HEK293 (cell line): ENCODE data around the gene PACSIN2.

Experiments used
- CTCF ChIA-PET: fragments of 350-600 bp; formaldehyde crosslinking; extraction: SDS; loops from one replicate; lab custom pipeline; 2021; ENCODE audit warnings: antibody characterized with exemption; lab: Yijun Ruan, JAX
- POLR2A ChIA-PET: fragments of 300-600 bp; formaldehyde crosslinking; extraction: SDS; loops from one replicate; lab custom pipeline; 2020; ENCODE audit warnings: antibody characterized with exemption, inconsistent platforms; lab: Yijun Ruan, JAX
- H3K27ac ChIP-seq: fragments of 200-500 bp; sonication (Bioruptor generic); 2 replicates; pipeline ENCODE4 v1.5.1; 2014; ENCODE audit warnings: low read depth, low read length, control low read depth, inconsistent platforms; ENCODE audit errors: extremely low read depth
- H3K36me3 ChIP-seq, 2 experiments: fragments of 200-500 bp in 1 of 2; sonication (Bioruptor generic) in 1 of 2; 1 replicate in 1 of 2; 2 replicates in 1 of 2; pipeline ENCODE4 v1.5.1; 2014 to 2017; ENCODE audit warnings: inconsistent platforms in 2 of 2, low read length in 2 of 2; ENCODE audit not compliant: control insufficient read depth in 2 of 2, insufficient read depth in 1 of 2
- H3K4me1 ChIP-seq: fragments of 200-500 bp; sonication (Bioruptor generic); 2 replicates; pipeline ENCODE4 v1.5.1; 2014; ENCODE audit warnings: mild to moderate bottlenecking, low read length, inconsistent platforms; ENCODE audit not compliant: control insufficient read depth, insufficient read depth
- H3K4me3 ChIP-seq: 2 replicates; pipeline ENCODE4 v1.5.1; 2011; ENCODE audit warnings: low read depth, mild to moderate bottlenecking, control low read depth, low read length, moderate library complexity
- H3K9me3 ChIP-seq: fragments of 200-500 bp; sonication (Bioruptor generic); 2 replicates; pipeline ENCODE4 v1.5.1; 2014; ENCODE audit warnings: low read depth, low read length, inconsistent platforms; ENCODE audit not compliant: control insufficient read depth, insufficient read depth
- FEZF1 ChIP-seq: fragments of 450-650 bp; formaldehyde crosslinking; IDR thresholded peaks from 2 replicates; pipeline ENCODE4 v1.5.1; 2016; ENCODE audit warnings: missing biosample characterization, missing genetic modification characterization
- GLI2 ChIP-seq: fragments of 450-650 bp; formaldehyde crosslinking; IDR thresholded peaks from 2 replicates; pipeline ENCODE4; 2017; ENCODE audit warnings: missing biosample characterization, missing genetic modification characterization, low read depth, borderline replicate concordance
- HOXA7 ChIP-seq: sonication (generic); formaldehyde crosslinking; IDR thresholded peaks from 2 replicates; pipeline ENCODE4 v1.8.1; 2022; ENCODE audit warnings: missing genetic modification reagents, borderline replicate concordance
- KLF1 ChIP-seq: fragments of 450-650 bp; formaldehyde crosslinking; IDR thresholded peaks from 2 replicates; pipeline ENCODE4 v1.5.1; 2016; ENCODE audit warnings: missing biosample characterization, missing genetic modification characterization
- KLF17 ChIP-seq: fragments of 450-650 bp; formaldehyde crosslinking; IDR thresholded peaks from 2 replicates; pipeline ENCODE4 v1.5.1; 2016; ENCODE audit warnings: missing biosample characterization, missing genetic modification characterization
- KLF7 ChIP-seq: fragments of 450-650 bp; formaldehyde crosslinking; IDR thresholded peaks from 2 replicates; pipeline ENCODE4 v1.5.1; 2016; ENCODE audit warnings: missing biosample characterization, missing genetic modification characterization, borderline replicate concordance
- KLF9 ChIP-seq: fragments of 450-650 bp; formaldehyde crosslinking; IDR thresholded peaks from 2 replicates; pipeline ENCODE4 v1.5.1; 2016; ENCODE audit warnings: missing biosample characterization, missing genetic modification characterization, low read depth
- MZF1 ChIP-seq: fragments of 450-650 bp; formaldehyde crosslinking; IDR thresholded peaks from 2 replicates; pipeline ENCODE4 v1.5.1; 2017; ENCODE audit warnings: missing biosample characterization, missing genetic modification characterization, borderline replicate concordance
- REPIN1 ChIP-seq: fragments of 450-650 bp; formaldehyde crosslinking; IDR thresholded peaks from 2 replicates; pipeline ENCODE4 v1.5.1; 2017; ENCODE audit warnings: missing biosample characterization, missing genetic modification characterization, low read depth
- SETDB1 ChIP-seq: IDR thresholded peaks from one replicate; pipeline ENCODE4 v1.6.1; 2017; ENCODE audit warnings: mild to moderate bottlenecking, low read length, moderate library complexity, mixed read lengths; ENCODE audit not compliant: insufficient read length
- SP3 ChIP-seq: fragments of 450-650 bp; formaldehyde crosslinking; IDR thresholded peaks from 2 replicates; pipeline ENCODE4 v1.5.1; 2016; ENCODE audit warnings: missing biosample characterization, missing genetic modification characterization
- WT1 ChIP-seq: fragments of 450-650 bp; formaldehyde crosslinking; IDR thresholded peaks from 2 replicates; pipeline ENCODE4 v1.5.1; 2016; ENCODE audit warnings: missing biosample characterization, missing genetic modification characterization
- ZBTB20 ChIP-seq: fragments of 450-650 bp; formaldehyde crosslinking; IDR thresholded peaks from 2 replicates; pipeline ENCODE4 v1.5.1; 2016; ENCODE audit warnings: missing biosample characterization, missing genetic modification characterization
- ZBTB21 ChIP-seq: fragments of 450-650 bp; formaldehyde crosslinking; IDR thresholded peaks from 2 replicates; pipeline ENCODE4 v1.5.1; 2017; ENCODE audit warnings: missing biosample characterization, missing genetic modification characterization
- ZBTB49 ChIP-seq: fragments of 450-650 bp; formaldehyde crosslinking; IDR thresholded peaks from 2 replicates; pipeline ENCODE4 v1.5.1; 2016; ENCODE audit warnings: missing biosample characterization, missing genetic modification characterization, low read depth
- ZFP37 ChIP-seq: fragments of 450-650 bp; formaldehyde crosslinking; IDR thresholded peaks from 2 replicates; pipeline ENCODE4 v1.5.1; 2016; ENCODE audit warnings: missing biosample characterization, missing genetic modification characterization
- ZFP41 ChIP-seq: fragments of 450-650 bp; formaldehyde crosslinking; IDR thresholded peaks from 2 replicates; pipeline ENCODE4 v1.5.1; 2016; ENCODE audit warnings: missing biosample characterization, missing genetic modification characterization, borderline replicate concordance
- ZNF133 ChIP-seq: fragments of 450-650 bp; formaldehyde crosslinking; IDR thresholded peaks from 2 replicates; pipeline ENCODE4 v1.5.1; 2016; ENCODE audit warnings: missing biosample characterization, missing genetic modification characterization
- ZNF138 ChIP-seq: fragments of 450-650 bp; formaldehyde crosslinking; IDR thresholded peaks from 2 replicates; pipeline ENCODE4 v1.5.1; 2016; ENCODE audit warnings: missing biosample characterization, missing genetic modification characterization, borderline replicate concordance
- ZNF174 ChIP-seq: fragments of 450-650 bp; formaldehyde crosslinking; IDR thresholded peaks from 2 replicates; pipeline ENCODE4 v1.5.0; 2017; ENCODE audit warnings: missing biosample characterization, mild to moderate bottlenecking, missing genetic modification characterization
- ZNF211 ChIP-seq: fragments of 450-650 bp; formaldehyde crosslinking; IDR thresholded peaks from 2 replicates; pipeline ENCODE4 v1.5.1; 2016; ENCODE audit warnings: low read depth, missing biosample characterization, missing genetic modification characterization
- ZNF214 ChIP-seq: fragments of 450-650 bp; formaldehyde crosslinking; IDR thresholded peaks from 2 replicates; pipeline ENCODE4 v1.5.1; 2017; ENCODE audit warnings: missing biosample characterization, mild to moderate bottlenecking, missing genetic modification characterization, borderline replicate concordance
- ZNF302 ChIP-seq: fragments of 450-650 bp; formaldehyde crosslinking; IDR thresholded peaks from 2 replicates; pipeline ENCODE4 v1.5.1; 2016; ENCODE audit warnings: missing biosample characterization, missing genetic modification characterization, low read depth
- ZNF335 ChIP-seq: fragments of 450-650 bp; formaldehyde crosslinking; conservative IDR thresholded peaks from 2 replicates; pipeline ENCODE4 v1.5.1; 2016; ENCODE audit warnings: missing biosample characterization, missing genetic modification characterization
- ZNF404 ChIP-seq: fragments of 450-650 bp; formaldehyde crosslinking; IDR thresholded peaks from 2 replicates; pipeline ENCODE4 v1.5.1; 2017; ENCODE audit warnings: missing biosample characterization, missing genetic modification characterization
- ZNF426 ChIP-seq: fragments of 450-650 bp; formaldehyde crosslinking; IDR thresholded peaks from 2 replicates; pipeline ENCODE4 v1.5.1; 2017; ENCODE audit warnings: missing biosample characterization, missing genetic modification characterization, mild to moderate bottlenecking, inconsistent platforms, moderate library complexity
- ZNF501 ChIP-seq: fragments of 450-650 bp; formaldehyde crosslinking; IDR thresholded peaks from 2 replicates; pipeline ENCODE4 v1.5.1; 2016; ENCODE audit warnings: missing biosample characterization, missing genetic modification characterization
- ZNF560 ChIP-seq: fragments of 450-650 bp; formaldehyde crosslinking; IDR thresholded peaks from 2 replicates; pipeline ENCODE4 v1.5.1; 2017; ENCODE audit warnings: missing biosample characterization, missing genetic modification characterization, borderline replicate concordance
- ZNF561 ChIP-seq: fragments of 450-650 bp; IDR thresholded peaks from 2 replicates; pipeline ENCODE4 v1.5.1; 2018; ENCODE audit warnings: missing biosample characterization, missing genetic modification characterization, borderline replicate concordance
- ZNF624 ChIP-seq: fragments of 450-650 bp; formaldehyde crosslinking; IDR thresholded peaks from 2 replicates; pipeline ENCODE4 v1.5.1; 2017; ENCODE audit warnings: missing biosample characterization, missing genetic modification characterization
- ZNF639 ChIP-seq: fragments of 450-650 bp; formaldehyde crosslinking; IDR thresholded peaks from 2 replicates; pipeline ENCODE4 v1.5.1; 2016; ENCODE audit warnings: missing biosample characterization, missing genetic modification characterization
- ZNF837 ChIP-seq: fragments of 450-650 bp; formaldehyde crosslinking; IDR thresholded peaks from 2 replicates; pipeline ENCODE4 v1.5.1; 2016; ENCODE audit warnings: missing biosample characterization, missing genetic modification characterization
- ZXDB ChIP-seq: fragments of 450-650 bp; formaldehyde crosslinking; IDR thresholded peaks from 2 replicates; pipeline ENCODE4 v1.5.1; 2016; ENCODE audit warnings: missing biosample characterization, missing genetic modification characterization
- TF ChIP-seq, protein P1 (sequence below): fragments of 450-650 bp; formaldehyde crosslinking; IDR thresholded peaks from 2 replicates; pipeline ENCODE4 v1.5.1; 2016; ENCODE audit warnings: missing biosample characterization, missing genetic modification characterization
- TF ChIP-seq, protein P2 (sequence below): fragments of 450-650 bp; formaldehyde crosslinking; IDR thresholded peaks from 2 replicates; pipeline ENCODE4 v1.5.1; 2016; ENCODE audit warnings: missing biosample characterization, missing genetic modification characterization

Gene PACSIN2

DNA sequence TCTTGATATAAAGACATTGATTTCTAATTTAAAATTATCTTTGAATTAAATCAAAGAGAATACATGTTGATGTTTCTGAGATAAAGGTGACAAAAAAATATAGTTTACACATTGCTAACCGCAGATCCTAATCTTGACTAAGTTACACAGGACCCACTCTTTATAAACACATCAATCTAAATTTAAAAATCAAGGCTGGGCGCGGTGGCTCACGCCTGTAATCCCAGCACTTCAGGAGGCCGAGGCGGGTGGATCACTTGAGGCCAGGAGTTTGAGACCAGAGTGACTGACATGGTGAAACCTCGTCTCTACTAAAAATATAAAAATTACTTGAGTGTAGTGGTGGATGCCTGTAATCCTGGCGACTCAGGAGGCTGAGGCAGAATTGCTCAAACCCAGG lies 159.7 kb downstream of the PACSIN2 start:
- no peaks in the 10 kb centered on the region for H3K9me3 ChIP-seq
- no peak overlapping the region for H3K27ac ChIP-seq
- H3K4me3 ChIP-seq = no peak overlapping the region
- peaks cover 0 to 6% of the 10 kb centered on the region in 2 experiments; a peak in 1 of 3 replicates for H3K36me3 ChIP-seq
- peaks cover 14% of the 10 kb centered on the region for H3K4me1 ChIP-seq
- CTCF ChIA-PET = interaction anchor here (0.9 to 4.4 kb wide), 3 partner anchors 12 to 204 kb away, joined by 8 to 61 read pairs (median 10); no protein-coding TSS in a partner anchor
- POLR2A ChIA-PET = interaction anchor here (1.4 kb wide), 1 partner anchor 12 kb away, joined by 5 read pairs; no protein-coding TSS in a partner anchor
- TF ChIP-seq KLF7 (tag by site-specific recombination) (no peak), MZF1 (tag by site-specific recombination) (no peak), ZNF138 (tag by site-specific recombination) (no peak), ZNF560 (tag by site-specific recombination) (no peak), GLI2 (tag by site-specific recombination) (no peak), KLF17 (tag by site-specific recombination) (peak; percentile 99), ZNF426 (tag by site-specific recombination) (no peak), ZNF211 (tag by site-specific recombination) (no peak), ZNF335 (tag by site-specific recombination) (no peak), ZNF624 (tag by site-specific recombination) (no peak), ZNF837 (tag by site-specific recombination) (no peak), ZBTB20 (tag by site-specific recombination) (no peak), ZNF133 (tag by site-specific recombination) (no peak), KLF1 (tag by site-specific recombination) (peak; percentile 86), ZNF501 (tag by site-specific recombination) (no peak), ZNF639 (tag by site-specific recombination) (no peak), ZBTB21 (tag by site-specific recombination) (no peak), SETDB1 (no peak), ZFP37 (tag by site-specific recombination) (no peak), ZNF214 (tag by site-specific recombination) (no peak), ZBTB49 (tag by site-specific recombination) (no peak), REPIN1 (tag by site-specific recombination) (no peak), SP3 (no peak), KLF9 (tag by site-specific recombination) (no peak), ZNF561 (no peak), ZNF174 (no peak), HOXA7 (CRISPR knock-in tag) (no peak), ZFP41 (tag by site-specific recombination) (no peak), ZNF404 (tag by site-specific recombination) (no peak), ZXDB (no peak), WT1 (tag by site-specific recombination) (peak; percentile 37; the same call in 1 of the 2 replicates), FEZF1 (tag by site-specific recombination) (0 out of 2 replicates have a peak, but pooled peaks have one; percentile 5), ZNF302 (tag by site-specific recombination) (no peak)
- TF ChIP-seq, protein P1, sequence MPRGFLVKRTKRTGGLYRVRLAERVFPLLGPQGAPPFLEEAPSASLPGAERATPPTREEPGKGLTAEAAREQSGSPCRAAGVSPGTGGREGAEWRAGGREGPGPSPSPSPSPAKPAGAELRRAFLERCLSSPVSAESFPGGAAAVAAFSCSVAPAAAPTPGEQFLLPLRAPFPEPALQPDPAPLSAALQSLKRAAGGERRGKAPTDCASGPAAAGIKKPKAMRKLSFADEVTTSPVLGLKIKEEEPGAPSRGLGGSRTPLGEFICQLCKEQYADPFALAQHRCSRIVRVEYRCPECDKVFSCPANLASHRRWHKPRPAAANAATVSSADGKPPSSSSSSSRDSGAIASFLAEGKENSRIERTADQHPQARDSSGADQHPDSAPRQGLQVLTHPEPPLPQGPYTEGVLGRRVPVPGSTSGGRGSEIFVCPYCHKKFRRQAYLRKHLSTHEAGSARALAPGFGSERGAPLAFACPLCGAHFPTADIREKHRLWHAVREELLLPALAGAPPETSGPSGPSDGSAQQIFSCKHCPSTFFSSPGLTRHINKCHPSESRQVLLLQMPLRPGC (tag by site-specific recombination) = no peak
- TF ChIP-seq, protein P2, sequence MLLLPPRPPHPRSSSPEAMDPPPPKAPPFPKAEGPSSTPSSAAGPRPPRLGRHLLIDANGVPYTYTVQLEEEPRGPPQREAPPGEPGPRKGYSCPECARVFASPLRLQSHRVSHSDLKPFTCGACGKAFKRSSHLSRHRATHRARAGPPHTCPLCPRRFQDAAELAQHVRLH (tag by site-specific recombination) = no peak
